HG02798 (cell line): ENCODE results near the gene SPAST.
A peak's percentile ranks its signal among the peaks of the same experiment; 100 is the strongest.
"Not testable (repeated sequence)": the region's sequence is repeated elsewhere in the genome, so short reads cannot be mapped to it uniquely, and the experiment has no call there.

ENCODE experiments used
- ATAC-seq: cut with Tn5 transposase; IDR thresholded peaks from one replicate; pipeline ENCODE4 v1.9.1; 2021; ENCODE audit warnings: mild to moderate bottlenecking; ENCODE audit not compliant: unreplicated experiment, poor library complexity

SPAST gene, protein sequence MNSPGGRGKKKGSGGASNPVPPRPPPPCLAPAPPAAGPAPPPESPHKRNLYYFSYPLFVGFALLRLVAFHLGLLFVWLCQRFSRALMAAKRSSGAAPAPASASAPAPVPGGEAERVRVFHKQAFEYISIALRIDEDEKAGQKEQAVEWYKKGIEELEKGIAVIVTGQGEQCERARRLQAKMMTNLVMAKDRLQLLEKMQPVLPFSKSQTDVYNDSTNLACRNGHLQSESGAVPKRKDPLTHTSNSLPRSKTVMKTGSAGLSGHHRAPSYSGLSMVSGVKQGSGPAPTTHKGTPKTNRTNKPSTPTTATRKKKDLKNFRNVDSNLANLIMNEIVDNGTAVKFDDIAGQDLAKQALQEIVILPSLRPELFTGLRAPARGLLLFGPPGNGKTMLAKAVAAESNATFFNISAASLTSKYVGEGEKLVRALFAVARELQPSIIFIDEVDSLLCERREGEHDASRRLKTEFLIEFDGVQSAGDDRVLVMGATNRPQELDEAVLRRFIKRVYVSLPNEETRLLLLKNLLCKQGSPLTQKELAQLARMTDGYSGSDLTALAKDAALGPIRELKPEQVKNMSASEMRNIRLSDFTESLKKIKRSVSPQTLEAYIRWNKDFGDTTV

DNA sequence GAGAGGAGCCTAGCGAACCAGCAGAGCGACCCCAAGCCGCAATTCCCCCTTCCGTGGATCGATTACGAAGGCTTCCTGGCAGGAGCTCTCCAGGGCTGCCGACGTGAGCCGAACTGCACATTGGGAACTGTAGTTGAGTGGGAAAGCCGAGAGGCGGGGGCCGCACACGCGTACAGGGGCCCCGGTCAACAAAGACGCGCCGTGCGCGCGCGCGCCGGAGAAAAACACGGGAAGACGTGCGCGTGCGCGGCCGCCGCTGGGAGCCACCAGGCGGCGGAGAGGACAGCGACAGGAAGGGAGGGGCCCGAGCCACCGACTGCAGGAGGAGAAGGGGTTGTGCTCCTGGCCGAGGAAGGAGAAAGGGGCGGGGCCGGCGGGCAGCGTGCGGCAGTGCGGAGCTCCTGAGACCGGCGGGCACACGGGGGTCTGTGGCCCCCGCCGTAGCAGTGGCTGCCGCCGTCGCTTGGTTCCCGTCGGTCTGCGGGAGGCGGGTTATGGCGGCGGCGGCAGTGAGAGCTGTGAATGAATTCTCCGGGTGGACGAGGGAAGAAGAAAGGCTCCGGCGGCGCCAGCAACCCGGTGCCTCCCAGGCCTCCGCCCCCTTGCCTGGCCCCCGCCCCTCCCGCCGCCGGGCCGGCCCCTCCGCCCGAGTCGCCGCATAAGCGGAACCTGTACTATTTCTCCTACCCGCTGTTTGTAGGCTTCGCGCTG, at the start of gene SPAST:
SPAST (plus strand) TSS at position 247 of the 711 bp plus-strand sequence; CDS start at position 523, 276 bp downstream.
- peak; percentile 97 for ATAC-seq

DNA sequence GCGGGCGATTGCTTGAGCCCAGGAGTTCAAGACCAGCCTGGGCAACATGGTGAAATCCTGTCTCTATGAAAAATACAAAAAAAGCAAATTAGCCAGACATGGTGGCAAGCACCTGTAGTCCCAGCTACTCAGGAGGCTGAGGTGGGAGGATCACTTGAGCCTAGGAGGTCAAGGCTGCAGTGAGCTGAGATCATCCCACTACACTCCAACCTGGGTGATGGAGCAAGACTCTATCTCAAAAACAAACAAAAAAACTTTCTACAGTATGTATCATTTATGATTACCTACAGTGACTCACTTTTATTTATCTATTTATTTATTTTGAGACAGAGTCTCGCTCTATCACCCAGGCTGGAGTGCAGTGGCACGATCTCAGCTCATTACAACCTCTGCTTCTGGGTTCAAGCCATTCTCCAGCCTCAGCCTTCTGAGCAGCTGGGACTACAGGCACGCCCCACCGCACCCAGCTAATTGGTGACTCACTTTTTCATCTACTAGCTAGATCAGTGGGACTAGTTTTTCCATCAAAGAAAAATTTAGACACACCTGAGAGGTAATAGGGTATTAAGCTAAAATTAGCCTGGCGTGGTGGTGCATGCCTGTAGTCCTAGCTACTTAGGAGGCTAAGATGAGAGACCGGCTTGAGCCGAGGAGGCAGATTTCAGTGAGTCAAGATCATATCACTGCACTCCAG, 44.4 kb upstream of the SPAST start:
- not testable (repeated sequence) for ATAC-seq

DNA sequence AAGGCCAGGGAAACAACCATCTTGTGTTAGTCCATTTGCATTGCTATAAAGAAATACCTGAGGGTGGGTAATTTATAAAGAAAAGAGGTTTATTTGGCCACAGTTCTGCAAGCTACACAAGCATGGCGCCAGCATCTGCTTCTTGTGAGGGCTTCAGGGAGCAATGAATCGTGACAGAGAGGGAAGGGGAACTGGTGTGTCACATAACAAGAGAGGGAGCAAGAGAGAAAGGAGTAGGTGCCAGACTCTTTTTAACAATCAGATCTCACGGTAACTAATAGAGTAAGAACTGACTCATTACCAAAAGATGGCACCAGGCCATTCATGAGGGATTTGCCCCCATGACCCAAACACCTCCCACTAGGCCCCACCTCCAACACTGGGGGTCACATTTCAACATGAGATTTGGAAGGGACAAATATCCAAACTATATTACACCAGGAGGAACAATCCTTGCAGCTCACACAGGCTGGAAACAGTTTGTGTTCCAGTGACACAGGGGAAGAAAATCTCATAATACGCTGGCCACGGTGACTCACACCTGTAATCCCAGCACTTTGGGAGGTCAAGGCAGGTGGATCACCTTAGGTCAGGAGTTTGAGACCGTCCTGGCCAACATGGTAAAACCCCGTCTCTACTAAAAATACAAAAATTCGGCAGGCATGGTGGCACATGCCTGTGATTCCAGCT, 29.0 kb upstream of the SPAST start:
- not testable (repeated sequence) for ATAC-seq

DNA sequence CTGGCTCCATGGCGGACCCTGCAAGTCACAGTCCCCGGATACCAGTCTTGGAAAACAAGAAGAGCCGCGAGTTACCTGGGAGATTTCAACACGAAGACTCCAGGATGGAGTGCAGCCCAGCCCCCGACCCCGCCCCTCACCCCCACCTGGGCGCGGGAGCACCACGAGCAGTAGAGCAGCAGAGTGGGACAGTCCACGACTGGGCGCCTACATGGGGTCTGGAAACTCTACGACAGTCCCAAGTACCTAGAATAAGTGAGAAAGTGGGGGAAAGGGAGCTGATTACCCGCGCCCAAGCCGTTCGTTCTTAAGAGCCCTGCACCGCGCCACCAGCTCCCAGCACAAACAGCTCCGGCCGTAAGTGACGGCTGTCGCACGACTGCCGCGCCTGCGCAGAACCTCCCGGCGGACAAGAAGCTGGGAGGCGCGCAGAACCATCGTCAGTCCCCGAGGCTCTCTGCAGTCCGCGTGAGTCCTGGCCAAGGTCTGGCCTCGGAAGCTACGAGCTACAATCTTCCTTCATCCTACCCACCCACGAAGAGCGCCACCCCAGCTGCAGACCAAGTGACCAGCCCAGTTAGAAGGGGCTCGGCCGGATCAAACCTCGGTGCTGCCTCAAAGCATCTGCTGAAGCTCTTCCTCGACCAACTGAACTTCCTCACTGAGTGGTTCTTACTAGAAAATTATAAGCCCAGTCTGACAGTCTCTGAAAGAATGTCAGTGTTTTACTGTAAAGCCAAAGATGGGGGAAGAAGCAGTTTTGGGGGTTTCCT, 23.7 kb upstream of the SPAST start, which contains the start of gene DPY30:
DPY30 (minus strand) TSS at position 359 of the 773 bp plus-strand sequence; CDS start at position 10, 349 bp downstream.
- ATAC-seq = peak; percentile 92

DNA sequence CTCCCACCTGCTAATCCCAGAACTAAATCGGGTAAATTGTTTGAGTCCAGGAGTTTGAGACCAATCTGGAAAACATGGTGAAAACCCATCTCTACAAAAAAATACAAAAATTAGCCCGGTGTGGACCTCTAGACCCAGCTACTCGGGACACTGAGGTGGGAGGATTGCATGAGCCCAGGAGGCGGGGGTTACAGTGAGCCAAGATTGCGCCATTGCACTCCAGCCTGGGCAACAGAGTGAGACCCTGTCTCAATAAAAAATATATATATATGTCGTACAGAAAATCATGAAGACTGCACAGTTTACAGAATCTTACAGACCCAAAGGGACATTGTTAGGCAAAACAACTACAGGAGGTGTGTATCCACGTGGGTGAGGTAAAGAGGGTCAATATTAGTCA, 19.8 kb upstream of the SPAST start:
- ATAC-seq = no peak

DNA sequence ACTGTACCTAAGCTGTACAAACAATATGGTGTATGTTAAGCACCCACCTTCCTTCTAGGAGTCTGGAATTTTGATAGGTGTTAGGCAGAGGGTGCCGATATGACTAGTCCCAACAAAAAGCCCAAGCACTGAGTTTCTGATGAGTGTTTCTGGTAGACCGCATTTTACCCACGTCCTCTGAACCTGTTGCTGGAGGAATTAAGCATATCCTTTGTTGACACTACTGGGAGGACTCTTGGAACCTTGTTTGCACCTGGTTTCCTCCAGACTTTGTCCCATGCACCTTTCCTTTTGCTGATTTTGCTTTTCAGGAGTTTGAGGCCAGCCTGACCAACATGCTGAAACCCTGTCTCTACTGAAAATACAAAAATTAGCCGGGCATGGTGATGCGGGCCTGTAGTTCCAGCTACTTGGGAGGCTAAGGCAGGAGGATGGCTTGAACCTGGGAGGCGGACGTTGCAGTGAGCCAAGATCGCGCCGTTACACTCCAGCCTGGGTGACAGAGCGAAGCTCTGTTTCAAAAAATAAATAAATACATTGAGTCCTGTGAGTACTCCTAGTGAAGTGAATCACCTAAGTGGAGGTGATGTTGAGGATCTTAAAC, 11.4 kb upstream of the SPAST start:
- ATAC-seq = no peak

DNA sequence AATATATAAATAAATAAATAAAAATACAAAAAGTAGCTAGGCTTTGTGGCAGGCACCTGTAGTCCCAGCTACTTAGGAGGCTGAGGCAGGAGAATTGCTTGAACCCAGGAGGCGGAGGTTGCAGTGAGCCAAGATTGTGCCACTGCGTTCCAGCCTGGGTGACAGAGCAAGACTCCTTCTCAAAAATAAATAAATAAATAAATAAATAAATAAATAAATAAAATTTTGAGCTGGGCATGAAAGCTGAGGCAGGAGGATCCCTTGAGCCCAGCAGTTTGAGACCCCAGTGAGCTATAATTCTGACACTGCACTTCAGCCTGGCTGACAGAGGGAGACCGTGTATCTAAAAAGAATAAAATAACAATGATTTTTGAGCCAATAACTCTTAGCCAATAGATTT, 8.8 kb upstream of the SPAST start:
- not testable (repeated sequence) for ATAC-seq

DNA sequence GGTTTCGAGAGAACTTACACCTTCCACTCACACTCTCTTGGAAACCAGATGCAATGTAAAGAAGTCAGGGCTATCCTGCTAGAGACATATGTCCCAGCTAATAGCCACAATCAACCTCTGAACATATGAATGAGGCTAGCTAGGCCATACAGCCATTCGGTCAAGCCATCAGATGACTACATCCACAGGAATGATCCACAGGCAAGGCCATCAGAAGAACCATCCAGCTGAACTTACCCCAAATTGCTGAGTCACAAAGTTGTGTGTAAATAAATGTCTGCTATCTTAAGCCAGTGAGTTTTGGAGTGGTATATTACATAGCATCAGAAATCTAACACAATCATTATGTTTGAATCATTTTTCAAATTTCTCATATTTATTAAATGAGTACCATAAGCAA, 5.2 kb upstream of the SPAST start:
- ATAC-seq = no peak

DNA sequence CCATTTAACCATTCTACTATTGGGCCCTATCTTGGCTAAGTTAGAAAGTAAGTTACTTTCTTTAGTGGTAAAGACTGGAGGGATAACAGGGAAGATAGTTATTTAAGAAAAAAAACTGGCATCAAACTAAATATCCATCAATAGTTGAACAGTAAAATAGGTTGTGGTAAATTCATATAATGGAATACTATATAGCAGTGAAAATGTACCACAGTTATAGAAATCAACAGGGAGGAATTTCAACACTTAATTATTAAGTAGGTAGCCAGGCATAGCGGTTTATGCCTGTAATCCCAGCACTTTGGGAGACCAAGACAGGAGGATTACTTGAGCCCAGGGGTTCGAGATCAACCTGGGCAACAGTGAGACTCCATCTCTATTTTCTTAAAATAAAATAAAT, 3.1 kb upstream of the SPAST start:
- no peak for ATAC-seq

DNA sequence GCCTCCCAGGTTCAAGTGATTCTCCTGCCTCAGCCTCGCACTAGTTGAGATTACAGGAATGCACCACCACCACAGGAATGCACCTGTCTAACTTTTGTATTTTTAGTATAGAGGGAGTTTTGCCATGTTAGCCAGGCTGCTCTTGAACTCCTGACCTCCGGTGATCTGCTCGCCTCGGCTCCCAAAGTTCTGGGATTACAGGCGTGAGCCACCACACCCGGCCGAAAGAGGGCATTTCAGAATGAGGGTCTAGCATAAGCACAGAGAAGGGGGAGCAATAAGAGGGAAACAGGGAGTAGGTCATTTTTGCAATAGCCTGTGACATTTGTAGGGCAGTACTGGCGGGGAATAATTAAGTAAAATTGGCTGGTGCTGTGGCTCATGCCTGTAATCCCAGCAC, 1.9 kb upstream of the SPAST start:
- no peak for ATAC-seq

DNA sequence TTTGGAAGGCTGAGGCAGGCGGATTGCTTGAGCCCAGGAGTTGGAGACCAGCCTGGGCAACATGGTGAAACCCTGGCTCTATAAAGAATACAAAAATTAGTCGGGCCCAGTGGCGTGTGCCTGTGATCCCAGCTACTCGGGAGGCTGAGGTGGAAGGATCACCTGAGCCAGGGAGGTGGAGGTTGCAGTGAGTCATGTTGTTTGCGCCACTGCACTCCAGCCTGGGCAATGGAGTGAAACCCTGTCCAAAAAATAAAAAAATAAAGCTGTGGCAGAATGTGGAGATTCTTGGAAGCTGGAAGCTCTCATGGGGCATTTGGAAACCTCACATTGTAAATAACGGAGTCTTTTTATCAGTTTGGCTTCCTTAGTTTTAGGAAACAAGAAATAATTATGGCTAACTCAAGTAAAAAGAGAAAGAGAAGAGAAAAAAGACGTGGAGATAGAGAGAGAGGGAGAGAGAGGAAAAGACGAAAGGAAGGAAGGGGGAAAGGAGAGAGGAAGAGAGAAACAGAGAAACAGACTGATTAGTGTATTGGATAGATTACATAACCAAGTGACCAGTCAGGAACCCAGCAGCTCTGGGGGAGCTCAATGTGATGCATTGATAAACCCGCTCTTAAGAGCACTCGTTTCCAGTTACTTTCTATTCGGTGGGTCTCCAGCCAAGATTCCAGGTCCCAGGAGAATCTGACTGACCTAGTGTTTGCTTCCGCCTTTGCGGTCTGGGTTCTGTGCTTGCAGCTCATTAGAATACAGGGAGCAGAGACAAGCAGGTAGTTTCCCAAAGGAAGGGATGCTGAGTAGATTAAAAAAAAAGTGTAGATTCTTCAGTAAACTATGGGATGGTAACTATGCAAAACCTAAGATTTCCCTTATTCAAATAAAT, 1.1 kb upstream of the SPAST start:
- ATAC-seq = no peak

DNA sequence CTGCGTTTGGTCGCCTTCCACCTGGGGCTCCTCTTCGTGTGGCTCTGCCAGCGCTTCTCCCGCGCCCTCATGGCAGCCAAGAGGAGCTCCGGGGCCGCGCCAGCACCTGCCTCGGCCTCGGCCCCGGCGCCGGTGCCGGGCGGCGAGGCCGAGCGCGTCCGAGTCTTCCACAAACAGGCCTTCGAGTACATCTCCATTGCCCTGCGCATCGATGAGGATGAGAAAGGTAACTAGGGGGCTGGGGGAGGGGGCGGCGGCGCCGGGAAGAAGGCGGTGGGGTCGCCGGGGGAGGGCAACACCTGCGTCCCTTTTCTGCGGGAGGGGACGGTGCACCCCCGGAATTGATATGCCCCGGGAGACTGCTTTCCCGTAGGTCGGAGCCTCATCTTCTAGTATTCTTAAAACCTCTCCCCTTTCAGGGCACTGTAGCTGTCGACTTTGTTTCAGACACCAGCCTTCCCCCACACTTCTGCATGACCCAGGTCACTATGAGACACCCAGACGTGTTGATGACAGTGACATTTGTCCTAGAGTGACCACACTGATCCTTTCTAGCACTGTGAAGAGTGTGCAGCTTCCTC, 755 bp downstream of the SPAST start:
- peak; percentile 12 for ATAC-seq

DNA sequence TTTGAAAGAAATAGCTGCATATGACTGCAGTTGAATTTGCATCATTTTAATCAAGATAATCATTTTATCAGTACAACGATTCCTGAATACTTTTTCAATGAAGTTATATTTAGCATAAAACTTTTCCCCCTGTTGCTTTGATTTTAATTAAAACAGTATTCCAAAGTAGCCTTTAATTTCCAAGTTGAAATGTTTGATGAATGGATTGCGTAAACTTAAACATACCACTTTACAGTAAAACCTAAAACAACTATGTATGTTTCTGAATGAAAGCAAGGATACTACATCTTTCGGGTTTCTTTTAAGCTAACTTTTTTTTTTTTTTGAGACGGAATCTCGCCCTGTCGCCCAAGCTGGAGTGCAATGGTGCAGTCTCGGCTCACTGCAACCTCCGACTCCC, 1.4 kb downstream of the SPAST start:
- ATAC-seq = no peak

DNA sequence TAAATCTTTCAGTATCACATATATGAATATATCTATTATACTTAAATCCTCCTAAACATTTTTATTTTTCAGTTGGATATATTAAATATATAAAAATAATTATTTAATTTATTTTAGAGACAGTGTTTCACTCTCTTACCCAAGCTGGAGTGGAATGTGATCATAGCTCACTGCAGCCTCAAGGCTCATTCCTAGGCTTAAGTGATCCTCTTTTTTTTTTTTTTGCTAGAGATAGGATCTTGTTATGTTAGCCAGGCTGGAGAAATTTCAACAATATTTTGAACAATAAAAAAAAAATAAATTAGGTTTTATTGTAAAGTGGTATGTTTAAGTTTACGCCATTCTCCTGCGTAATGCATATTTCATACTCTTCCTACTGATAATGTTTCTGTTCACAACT, 4.2 kb downstream of the SPAST start:
- no peak for ATAC-seq

DNA sequence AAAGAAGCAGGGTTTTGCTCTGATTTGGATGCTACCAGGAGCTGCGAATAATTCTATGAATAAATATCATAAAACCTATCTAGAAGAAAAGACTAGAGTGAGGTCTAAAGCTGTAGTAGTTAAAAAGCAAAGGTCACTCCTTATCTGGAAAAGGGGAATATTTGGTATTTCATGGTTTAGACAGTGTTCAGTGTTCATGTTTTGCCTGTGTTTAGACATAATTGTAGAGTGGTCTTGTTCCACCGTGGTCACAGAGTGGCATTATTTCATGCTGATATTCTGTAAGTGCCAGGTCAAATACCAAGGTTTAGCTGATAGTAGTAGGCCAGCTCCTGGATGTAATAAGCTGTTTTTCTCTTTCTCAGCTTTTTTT, 10.8 kb downstream of the SPAST start:
- no peak for ATAC-seq

DNA sequence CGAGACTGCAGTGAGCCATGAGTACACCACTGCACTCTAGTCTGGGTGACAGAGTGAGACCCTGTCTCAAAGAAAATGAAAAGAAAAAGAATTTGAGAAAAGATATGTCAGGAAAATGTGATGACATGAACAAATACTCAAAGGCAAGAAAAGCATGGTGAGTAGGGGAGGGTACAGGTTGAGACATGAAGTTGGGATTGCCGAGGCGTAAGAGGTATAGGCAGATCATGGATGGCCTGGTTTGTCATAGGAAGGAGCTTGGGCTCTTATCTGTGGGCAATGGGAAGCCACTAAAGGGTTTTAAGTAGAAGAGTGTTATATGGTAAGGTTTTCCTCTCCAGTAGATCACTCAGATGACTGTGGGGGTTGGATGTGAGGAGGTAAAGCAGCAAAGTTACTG, 32.3 kb downstream of the SPAST start:
- no peak for ATAC-seq

DNA sequence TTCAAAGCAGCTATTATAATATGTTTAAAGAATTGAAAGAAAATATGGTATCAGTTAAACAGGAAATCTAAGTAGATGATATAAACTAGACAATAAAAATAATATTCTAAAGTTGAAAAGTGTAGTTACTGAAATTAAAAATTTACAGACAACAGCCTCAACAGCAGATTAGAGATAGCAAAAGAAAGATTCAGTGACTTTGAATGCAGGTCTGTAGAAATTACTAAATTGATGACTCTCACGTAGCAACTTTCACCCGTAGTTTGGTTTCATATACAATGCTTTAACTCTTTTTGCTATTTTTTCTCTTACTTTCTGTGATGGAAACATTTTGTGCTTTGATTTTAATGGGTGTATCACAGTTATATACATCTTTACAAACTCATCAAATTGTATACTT, 44.8 kb downstream of the SPAST start:
- ATAC-seq = no peak

DNA sequence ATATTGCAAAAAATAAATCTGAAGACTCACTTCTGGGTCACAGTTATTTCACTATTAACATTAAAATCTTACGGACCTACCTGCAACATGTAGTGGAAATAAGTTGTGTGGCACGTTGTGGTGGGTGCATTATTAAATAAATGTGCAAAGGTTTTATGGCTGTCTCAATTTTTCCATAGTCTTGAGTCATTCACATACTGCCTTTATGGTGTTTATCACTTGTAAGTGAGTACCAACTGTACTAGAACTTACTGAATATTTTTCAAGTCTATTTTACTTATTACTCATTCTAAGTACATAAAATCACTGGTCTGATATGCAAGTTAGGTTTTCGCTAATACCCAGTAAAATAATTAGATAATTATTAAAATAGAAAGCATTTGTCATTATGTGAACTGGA, 54.7 kb downstream of the SPAST start:
- ATAC-seq = no peak
